OCI-LY3 (cell line): ENCODE results near the gene EGF.

Experiments used
- EZH2phosphoT487 ChIP-seq: fragments of 200-600 bp; shearing (Covaris generic); IDR thresholded peaks from 2 replicates; pipeline ENCODE4 v1.6.1; 2018; ENCODE audit warnings: antibody characterized with exemption, mixed run types, low read depth
- TF ChIP-seq, protein P1 (sequence below): fragments of 200-600, 300-600 bp; sonication (generic); IDR thresholded peaks from 2 replicates; pipeline ENCODE4 v1.5.1; 2014; ENCODE audit warnings: antibody characterized with exemption, low read length, low read depth

- TF ChIP-seq, protein P1, sequence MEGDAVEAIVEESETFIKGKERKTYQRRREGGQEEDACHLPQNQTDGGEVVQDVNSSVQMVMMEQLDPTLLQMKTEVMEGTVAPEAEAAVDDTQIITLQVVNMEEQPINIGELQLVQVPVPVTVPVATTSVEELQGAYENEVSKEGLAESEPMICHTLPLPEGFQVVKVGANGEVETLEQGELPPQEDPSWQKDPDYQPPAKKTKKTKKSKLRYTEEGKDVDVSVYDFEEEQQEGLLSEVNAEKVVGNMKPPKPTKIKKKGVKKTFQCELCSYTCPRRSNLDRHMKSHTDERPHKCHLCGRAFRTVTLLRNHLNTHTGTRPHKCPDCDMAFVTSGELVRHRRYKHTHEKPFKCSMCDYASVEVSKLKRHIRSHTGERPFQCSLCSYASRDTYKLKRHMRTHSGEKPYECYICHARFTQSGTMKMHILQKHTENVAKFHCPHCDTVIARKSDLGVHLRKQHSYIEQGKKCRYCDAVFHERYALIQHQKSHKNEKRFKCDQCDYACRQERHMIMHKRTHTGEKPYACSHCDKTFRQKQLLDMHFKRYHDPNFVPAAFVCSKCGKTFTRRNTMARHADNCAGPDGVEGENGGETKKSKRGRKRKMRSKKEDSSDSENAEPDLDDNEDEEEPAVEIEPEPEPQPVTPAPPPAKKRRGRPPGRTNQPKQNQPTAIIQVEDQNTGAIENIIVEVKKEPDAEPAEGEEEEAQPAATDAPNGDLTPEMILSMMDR = no peak
- no peak for TF ChIP-seq EZH2phosphoT487
Measured at GRCh38 chr4:110020646-110021443, 108.2 kb downstream of the EGF start.
